CD4-positive, alpha-beta T cell treated with Interferon gamma for 1 hour (primary cell): ENCODE measurements around the gene POLR3E.

ENCODE experiments used
- DNase-seq: peaks from one replicate; pipeline ENCODE4 v3.0.0-alpha.2; 2020

The POLR3E gene

GRCh38 chr16:22297114-22297870, at the start of gene POLR3E:
POLR3E (plus strand) TSS chr16:22297409; CDS start chr16:22302969, 5,560 bp downstream.
- peak; percentile 98 for DNase-seq

- no peak for DNase-seq
Measured at GRCh38 chr16:22250522-22250921, 46.7 kb upstream of the POLR3E start.

GRCh38 chr16:22252317-22252716, 44.9 kb upstream of the POLR3E start:
- no peak for DNase-seq

GRCh38 chr16:22253272-22253671, 43.9 kb upstream of the POLR3E start:
- DNase-seq, result no peak

- no peak for DNase-seq
Measured at GRCh38 chr16:22255335-22255734, 41.9 kb upstream of the POLR3E start.

GRCh38 chr16:22257440-22257839, 39.8 kb upstream of the POLR3E start:
- DNase-seq, result no peak

- no peak for DNase-seq
Measured at GRCh38 chr16:22260490-22260889, 36.7 kb upstream of the POLR3E start.

GRCh38 chr16:22262460-22262859, 34.7 kb upstream of the POLR3E start:
- DNase-seq, result no peak

- no peak for DNase-seq
Measured at GRCh38 chr16:22264786-22265185, 32.4 kb upstream of the POLR3E start.

- no peak for DNase-seq
Measured at GRCh38 chr16:22265351-22265750, 31.9 kb upstream of the POLR3E start.

- no peak for DNase-seq
Measured at GRCh38 chr16:22266546-22266945, 30.7 kb upstream of the POLR3E start.

- DNase-seq, result no peak
Measured at GRCh38 chr16:22267764-22268163, 29.4 kb upstream of the POLR3E start.

- no peak for DNase-seq
Measured at GRCh38 chr16:22270525-22270924, 26.7 kb upstream of the POLR3E start.

GRCh38 chr16:22272870-22273650, 24.1 kb upstream of the POLR3E start:
- no peak for DNase-seq

GRCh38 chr16:22274916-22275315, 22.3 kb upstream of the POLR3E start:
- DNase-seq, result no peak

GRCh38 chr16:22278441-22279230, 18.6 kb upstream of the POLR3E start:
- DNase-seq, result no peak

GRCh38 chr16:22282254-22282892, 14.8 kb upstream of the POLR3E start:
- DNase-seq, result no peak

- no peak for DNase-seq
Measured at GRCh38 chr16:22284637-22285036, 12.6 kb upstream of the POLR3E start.

- no peak for DNase-seq
Measured at GRCh38 chr16:22285080-22285479, 12.1 kb upstream of the POLR3E start.

- no peak for DNase-seq
Measured at GRCh38 chr16:22291020-22291419, 6.2 kb upstream of the POLR3E start.

- DNase-seq, result no peak
Measured at GRCh38 chr16:22291860-22292318, 5.3 kb upstream of the POLR3E start.

- no peak for DNase-seq
Measured at GRCh38 chr16:22292320-22292719, 4.9 kb upstream of the POLR3E start.
